IMR-90 (cell line): Measurements from ENCODE around the gene ZNF318. TPM values are rescaled to one million over a fixed set of nuclear protein-coding genes. Genes with fewer than 3 reads are reported as not detected.

Source experiments
- ATAC-seq: fragments of 200-7000 bp; cut with Tn5 transposase; 2 replicates; pipeline ENCODE4 v1.9.1; 2020; ENCODE audit warnings: low read depth, mild to moderate bottlenecking, moderate library complexity
- BruUV-seq: library from RNA; stranded (reverse); fragments of 400-500 nt; replicated peaks from 2 replicates; lab custom pipeline; 2021; lab: Mats Ljungman, UMichigan
- CTCF ChIA-PET: fragments of 300-600 bp; formaldehyde crosslinking; extraction: SDS; loops from one replicate; lab custom pipeline; 2021; ENCODE audit warnings: antibody characterized with exemption; lab: Yijun Ruan, JAX
- POLR2A ChIA-PET: fragments of 300-600 bp; sonication (Branson Sonifier 250); formaldehyde crosslinking; loops from one replicate; lab custom pipeline; 2022; ENCODE audit warnings: antibody characterized with exemption; ENCODE audit not compliant: unreplicated experiment; lab: Charles Lee
- DNase-seq: peaks from one replicate; pipeline ENCODE4 v3.0.0; 2013
- H2AFZ ChIP-seq: replicated peaks from 2 replicates; pipeline ENCODE3; 2013; ENCODE audit warnings: low read length, mild to moderate bottlenecking; ENCODE audit not compliant: poor library complexity
- H2AK5ac ChIP-seq: 2 replicates; pipeline ENCODE4 v1.6.1; 2013; ENCODE audit warnings: low read depth, low read length, inconsistent platforms
- H2AK9ac ChIP-seq: replicated peaks from 2 replicates; pipeline ENCODE3; 2013; ENCODE audit warnings: mild to moderate bottlenecking, low read depth, low read length, moderate library complexity; ENCODE audit not compliant: poor library complexity
- H2BK120ac ChIP-seq: 2 replicates; pipeline ENCODE4 v1.6.1; 2013; ENCODE audit warnings: low read depth, low read length, inconsistent platforms
- H2BK15ac ChIP-seq: 3 replicates; pipeline ENCODE4 v1.6.1; 2013; ENCODE audit warnings: low read depth, low read length, inconsistent platforms
- H2BK20ac ChIP-seq: 2 replicates; pipeline ENCODE4 v1.6.1; 2013; ENCODE audit warnings: low read depth, mild to moderate bottlenecking, inconsistent platforms, low read length, moderate library complexity
- H2BK5ac ChIP-seq: 2 replicates; pipeline ENCODE4 v1.6.1; 2013; ENCODE audit warnings: mild to moderate bottlenecking, low read depth, low read length, inconsistent platforms; ENCODE audit not compliant: poor library complexity, severe bottlenecking
- H3K14ac ChIP-seq: replicated peaks from 2 replicates; pipeline ENCODE4 v1.6.1; 2013; ENCODE audit warnings: low read depth, low read length, inconsistent platforms
- H3K18ac ChIP-seq: 2 replicates; pipeline ENCODE4 v1.6.1; 2013; ENCODE audit warnings: low read depth, low read length, control low read depth
- H3K23ac ChIP-seq: 2 replicates; pipeline ENCODE4 v1.6.1; 2013; ENCODE audit warnings: low read depth, low read length, inconsistent platforms
- H3K27ac ChIP-seq: 2 replicates; pipeline ENCODE4 v1.5.1; 2013; ENCODE audit warnings: mild to moderate bottlenecking, control low read depth, low read length; ENCODE audit not compliant: insufficient read depth
- H3K27me3 ChIP-seq: 2 replicates; pipeline ENCODE4 v1.6.1; 2013; ENCODE audit warnings: low read length; ENCODE audit not compliant: control insufficient read depth, insufficient read depth
- H3K36me3 ChIP-seq: 2 replicates; pipeline ENCODE4 v1.6.1; 2013; ENCODE audit warnings: low read length, mixed read lengths; ENCODE audit not compliant: control insufficient read depth, insufficient read depth
- H3K4ac ChIP-seq: 2 replicates; pipeline ENCODE4 v1.6.1; 2013; ENCODE audit warnings: low read depth, low read length, inconsistent platforms
- H3K4me1 ChIP-seq: 2 replicates; pipeline ENCODE4 v1.6.1; 2013; ENCODE audit warnings: low read length, mixed read lengths; ENCODE audit not compliant: control insufficient read depth, insufficient read depth
- H3K4me2 ChIP-seq: 2 replicates; pipeline ENCODE4 v1.6.1; 2013; ENCODE audit warnings: low read depth, mild to moderate bottlenecking, control low read depth, low read length, moderate library complexity
- H3K4me3 ChIP-seq: 2 replicates; pipeline ENCODE4 v1.5.1; 2013; ENCODE audit warnings: low read depth, mild to moderate bottlenecking, control low read depth, low read length, moderate library complexity; ENCODE audit not compliant: insufficient read depth
- H3K56ac ChIP-seq: 2 replicates; pipeline ENCODE4 v1.6.1; 2013; ENCODE audit warnings: low read length, inconsistent platforms; ENCODE audit not compliant: insufficient read depth; ENCODE audit errors: extremely low read depth
- H3K79me1 ChIP-seq, 2 experiments: 2 replicates each; pipeline ENCODE4 v1.6.1; 2013; ENCODE audit warnings: low read length in 2 of 2, inconsistent platforms in 1 of 2, low read depth in 1 of 2
- H3K9ac ChIP-seq: 2 replicates; pipeline ENCODE4 v1.6.1; 2013; ENCODE audit warnings: low read depth, low read length, control low read depth
- H3K9me1 ChIP-seq: 2 replicates; pipeline ENCODE4 v1.6.1; 2013; ENCODE audit warnings: low read length, inconsistent platforms; ENCODE audit not compliant: insufficient read depth
- H3K9me3 ChIP-seq: 2 replicates; pipeline ENCODE4 v1.6.1; 2013; ENCODE audit warnings: low read length; ENCODE audit not compliant: control insufficient read depth, insufficient read depth
- H4K20me1 ChIP-seq: 2 replicates; pipeline ENCODE4 v1.6.1; 2013; ENCODE audit warnings: low read length, inconsistent platforms; ENCODE audit not compliant: insufficient read depth
- H4K5ac ChIP-seq: 2 replicates; pipeline ENCODE4 v1.6.1; 2013; ENCODE audit warnings: mild to moderate bottlenecking, low read depth, low read length, control low read depth
- H4K8ac ChIP-seq, 2 experiments: 2 replicates each; pipeline ENCODE4 v1.6.1; 2013; ENCODE audit warnings: low read depth in 2 of 2, low read length in 2 of 2, control low read depth in 1 of 2, inconsistent platforms in 1 of 2
- H4K91ac ChIP-seq: 2 replicates; pipeline ENCODE4 v1.6.1; 2013; ENCODE audit warnings: low read depth, low read length, inconsistent platforms; ENCODE audit not compliant: insufficient read depth
- FOS ChIP-seq: fragments of 150-350 bp; IDR thresholded peaks from 2 replicates; pipeline ENCODE4 v1.6.1; 2016; ENCODE audit warnings: low read depth, low read length
- MXI1 ChIP-seq: IDR thresholded peaks from 2 replicates; pipeline ENCODE4 v1.6.1; 2012; ENCODE audit warnings: low read depth, mild to moderate bottlenecking, low read length, moderate library complexity, borderline replicate concordance
- NFE2L2 ChIP-seq: fragments of 150-350 bp; IDR thresholded peaks from 2 replicates; pipeline ENCODE4 v1.6.1; 2016; ENCODE audit warnings: low read depth, mild to moderate bottlenecking, low read length
- SMC3 ChIP-seq: fragments of 150-350 bp; IDR thresholded peaks from 2 replicates; pipeline ENCODE4 v1.6.1; 2016; ENCODE audit warnings: low read depth, mild to moderate bottlenecking, antibody characterized with exemption, low read length, moderate library complexity
- WGBS, 2 experiments: methylation state at CpG; one replicate each; pipeline versions ENCODE4 v1.1.5 to v1.1.7; 2013; ENCODE audit warnings: missing lambda C conversion rate in 2 of 2; ENCODE audit not compliant: insufficient read length in 1 of 2; ENCODE audit errors: extremely low coverage in 2 of 2; 5-methylcytosine and 5-hydroxymethylcytosine counted together
- dilution Hi-C: fragments of 300-500 bp; cut with HindIII; formaldehyde crosslinking; loops from one replicate; pipeline ENCODE4 v1.14.3; 2018; ENCODE audit warnings: low sequenced_read_pairs; ENCODE audit not compliant: unreplicated experiment
- in situ Hi-C: fragments of 300-500 bp; cut with MboI; formaldehyde crosslinking; loops from 3 replicates; pipeline ENCODE4 v1.14.3; 2019; ENCODE audit warnings: low sequenced_read_pairs, inconsistent platforms, mixed read lengths
- intact Hi-C: fragments of 100-400 bp; cut with micrococcal nuclease; formaldehyde crosslinking; loops from 2 replicates; pipeline ENCODE4 v1.10.0; 2022
- polyA plus RNA-seq, 3 experiments: library from polyadenylated mRNA; depleted of rRNA; stranded (reverse); fragments of >200 nt; gene quantifications; 2 replicates each; pipeline ENCODE4 v1.2.3, GENCODE V29; 2012; ENCODE audit warnings: low replicate concordance in 1 of 3
- total RNA-seq: library from RNA; depleted of rRNA; stranded (reverse); fragments of >200 nt; gene quantifications from 2 replicates; pipeline ENCODE4 v1.2.3, GENCODE V29; 2012
- TF ChIP-seq, protein P1 (sequence below): conservative IDR thresholded peaks from 2 replicates; pipeline ENCODE4 v1.5.1; 2012; ENCODE audit warnings: mild to moderate bottlenecking, low read depth, low read length, improper control_type of control experiment

Gene ZNF318
- total and polyA plus RNA-seq, 2 of the 4 experiments (the other 2 are of a cell fraction): 5.7 to 6.6 TPM

DNA sequence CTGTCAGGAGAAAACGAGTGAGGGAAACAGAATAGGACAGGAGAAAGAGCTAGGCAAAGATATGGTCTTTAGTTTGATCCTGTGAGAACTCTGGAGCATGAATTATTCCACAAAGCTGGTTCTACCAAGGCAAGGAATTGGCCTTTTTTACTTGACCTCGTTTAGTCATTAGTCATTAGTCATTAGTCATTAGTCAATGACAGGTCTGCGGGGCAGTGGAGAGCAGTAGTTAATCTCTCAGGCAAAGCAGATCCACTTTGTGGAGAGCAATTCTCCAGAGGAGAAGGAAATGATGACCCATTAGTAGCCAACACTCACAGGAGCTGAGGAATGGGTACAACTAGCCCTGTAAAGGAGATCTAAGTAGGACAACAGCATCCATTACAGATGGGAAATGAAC lies 35.9 kb upstream of the ZNF318 start:
- Histone ChIP-seq H3K9me3 (no peaks in the 10 kb centered on the region), H2AFZ (no peak overlapping the region), H3K36me3 (no peaks in the 10 kb centered on the region), H3K56ac (no peak overlapping the region), H2BK15ac (no peak overlapping the region), H3K18ac (no peak overlapping the region), H2BK20ac (no peak overlapping the region), H4K20me1 (no peaks in the 10 kb centered on the region), H2BK5ac (no peak overlapping the region), H3K4me3 (no peak overlapping the region), H3K4me2 (no peak overlapping the region), H3K9me1 (no peaks in the 10 kb centered on the region), H3K27me3 (peaks cover 29% of the 10 kb centered on the region), H4K8ac (no peak overlapping the region), H3K27ac (no peak overlapping the region), H3K9ac (no peak overlapping the region), H3K23ac (no peak overlapping the region), H4K5ac (no peak overlapping the region), H2BK120ac (no peak overlapping the region), H2AK9ac (no peak overlapping the region), H4K91ac (no peak overlapping the region), H3K14ac (no peak overlapping the region), H3K4me1 (no peaks in the 10 kb centered on the region), H2AK5ac (no peak overlapping the region), H3K79me1 (no peaks in the 10 kb centered on the region), H3K4ac (no peak overlapping the region)
- DNase-seq (no peak), ATAC-seq (no peak)
- in situ Hi-C loops (no loop called here), intact Hi-C loops (no loop called here), dilution Hi-C loops (no loop called here)
- 11% methylated on average over 1 of the region's 3 CpGs; no CpG with 5 or more reads in 1 of the 2 experiments for WGBS, 2 experiments
- CTCF ChIA-PET: no interaction called here
- no peak for TF ChIP-seq FOS
- TF ChIP-seq, protein P1, sequence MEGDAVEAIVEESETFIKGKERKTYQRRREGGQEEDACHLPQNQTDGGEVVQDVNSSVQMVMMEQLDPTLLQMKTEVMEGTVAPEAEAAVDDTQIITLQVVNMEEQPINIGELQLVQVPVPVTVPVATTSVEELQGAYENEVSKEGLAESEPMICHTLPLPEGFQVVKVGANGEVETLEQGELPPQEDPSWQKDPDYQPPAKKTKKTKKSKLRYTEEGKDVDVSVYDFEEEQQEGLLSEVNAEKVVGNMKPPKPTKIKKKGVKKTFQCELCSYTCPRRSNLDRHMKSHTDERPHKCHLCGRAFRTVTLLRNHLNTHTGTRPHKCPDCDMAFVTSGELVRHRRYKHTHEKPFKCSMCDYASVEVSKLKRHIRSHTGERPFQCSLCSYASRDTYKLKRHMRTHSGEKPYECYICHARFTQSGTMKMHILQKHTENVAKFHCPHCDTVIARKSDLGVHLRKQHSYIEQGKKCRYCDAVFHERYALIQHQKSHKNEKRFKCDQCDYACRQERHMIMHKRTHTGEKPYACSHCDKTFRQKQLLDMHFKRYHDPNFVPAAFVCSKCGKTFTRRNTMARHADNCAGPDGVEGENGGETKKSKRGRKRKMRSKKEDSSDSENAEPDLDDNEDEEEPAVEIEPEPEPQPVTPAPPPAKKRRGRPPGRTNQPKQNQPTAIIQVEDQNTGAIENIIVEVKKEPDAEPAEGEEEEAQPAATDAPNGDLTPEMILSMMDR: no peak
- TF ChIP-seq MXI1: no peak
- TF ChIP-seq SMC3: no peak
- no peak for TF ChIP-seq NFE2L2
- no TSS peak for BruUV-seq
- POLR2A ChIA-PET: no interaction called here
